ENCODE data around the gene TRAPPC8. TPM values are rescaled to one million over a fixed set of nuclear protein-coding genes. Genes with fewer than 3 reads are reported as not detected.
"Not testable (repeated sequence)": the region's sequence is repeated elsewhere in the genome, so short reads cannot be mapped to it uniquely, and the experiment has no call there.

TRAPPC8 gene
- total RNA-seq, 1 donor from 2014 or later, result 31.5 TPM

DNA sequence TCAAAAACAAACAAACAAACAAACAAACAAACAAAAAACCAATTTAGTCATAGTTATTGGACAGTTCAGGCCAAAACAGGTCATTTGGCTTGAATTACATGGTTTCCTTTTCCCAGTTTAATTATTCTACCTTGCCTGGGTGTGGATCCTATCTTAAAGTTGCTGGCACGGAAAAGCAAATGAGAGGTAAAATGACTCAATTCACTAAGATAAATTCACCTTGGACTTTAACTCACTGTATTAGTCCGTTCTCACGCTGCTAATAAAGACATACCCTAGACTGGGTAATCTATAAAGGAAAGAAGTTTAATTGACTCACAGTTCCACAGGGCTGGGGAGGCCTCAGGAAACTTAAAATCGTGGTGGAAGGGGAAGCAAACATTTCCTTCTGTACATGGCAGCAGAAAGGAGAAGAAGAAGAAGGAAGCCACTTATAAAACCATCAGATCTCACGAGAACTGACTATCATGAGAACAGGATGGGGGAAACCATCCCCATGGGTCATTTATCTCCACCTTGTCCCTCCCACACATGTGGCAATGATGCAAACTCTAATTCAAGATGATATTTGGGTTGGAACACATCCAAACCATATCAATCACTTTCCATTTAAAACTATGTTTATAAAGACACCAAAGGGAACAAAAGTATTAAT, 22.5 kb upstream of the TRAPPC8 start:
- Mint-ChIP-seq H3K27me3 (ENCODE audit: low read depth, unreplicated experiment) (peaks cover 2% of the 10 kb centered on the region), H3K4me1 (ENCODE audit: low read depth, unreplicated experiment) (no peaks in the 10 kb centered on the region), H3K4me3 (ENCODE audit: unreplicated experiment) (no peak overlapping the region), H3K27ac (ENCODE audit: unreplicated experiment) (no peak overlapping the region), H3K36me3 (ENCODE audit: low read depth, unreplicated experiment) (no peaks in the 10 kb centered on the region), H3K9me3 (ENCODE audit: unreplicated experiment) (peaks cover 12% of the 10 kb centered on the region)
- FAIRE-seq (no peak), DNase-seq (ENCODE audit: low read depth) (no peak)
- H3K79me2 ChIP-seq (ENCODE audit: insufficient read depth, low read length), result no peaks in the 10 kb centered on the region
- H4K20me1 ChIP-seq (ENCODE audit: insufficient read depth, low read length), result no peaks in the 10 kb centered on the region
- no peak overlapping the region for H3K9ac ChIP-seq (ENCODE audit: low read length)
- no peaks in the 10 kb centered on the region for H3K9me3 ChIP-seq (ENCODE audit: insufficient read depth, low read depth, low read length)
- H2AFZ ChIP-seq (ENCODE audit: low read depth, low read length), result no peak overlapping the region
- H3K4me3 ChIP-seq (ENCODE audit: insufficient read depth, low read depth, low read length), result no peak overlapping the region
- H3K4me2 ChIP-seq (ENCODE audit: low read length), result no peak overlapping the region
- H3K36me3 ChIP-seq (ENCODE audit: insufficient read depth, low read length), result no peaks in the 10 kb centered on the region
- H3K27me3 ChIP-seq (ENCODE audit: insufficient read depth, low read length), result no peaks in the 10 kb centered on the region
- TF ChIP-seq, protein P1, sequence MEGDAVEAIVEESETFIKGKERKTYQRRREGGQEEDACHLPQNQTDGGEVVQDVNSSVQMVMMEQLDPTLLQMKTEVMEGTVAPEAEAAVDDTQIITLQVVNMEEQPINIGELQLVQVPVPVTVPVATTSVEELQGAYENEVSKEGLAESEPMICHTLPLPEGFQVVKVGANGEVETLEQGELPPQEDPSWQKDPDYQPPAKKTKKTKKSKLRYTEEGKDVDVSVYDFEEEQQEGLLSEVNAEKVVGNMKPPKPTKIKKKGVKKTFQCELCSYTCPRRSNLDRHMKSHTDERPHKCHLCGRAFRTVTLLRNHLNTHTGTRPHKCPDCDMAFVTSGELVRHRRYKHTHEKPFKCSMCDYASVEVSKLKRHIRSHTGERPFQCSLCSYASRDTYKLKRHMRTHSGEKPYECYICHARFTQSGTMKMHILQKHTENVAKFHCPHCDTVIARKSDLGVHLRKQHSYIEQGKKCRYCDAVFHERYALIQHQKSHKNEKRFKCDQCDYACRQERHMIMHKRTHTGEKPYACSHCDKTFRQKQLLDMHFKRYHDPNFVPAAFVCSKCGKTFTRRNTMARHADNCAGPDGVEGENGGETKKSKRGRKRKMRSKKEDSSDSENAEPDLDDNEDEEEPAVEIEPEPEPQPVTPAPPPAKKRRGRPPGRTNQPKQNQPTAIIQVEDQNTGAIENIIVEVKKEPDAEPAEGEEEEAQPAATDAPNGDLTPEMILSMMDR (IDR thresholded peaks at IDR 0.05; ENCODE audit: insufficient read depth, low read depth, low read length), result no peak
- TF ChIP-seq EZH2 (IDR thresholded peaks at IDR 0.05; ENCODE audit: insufficient read depth, low read length), result no peak
- H3K27ac ChIP-seq (ENCODE audit: low read depth, low read length), result no peak overlapping the region
- no peaks in the 10 kb centered on the region for H3K4me1 ChIP-seq (ENCODE audit: insufficient read depth, low read length)

DNA sequence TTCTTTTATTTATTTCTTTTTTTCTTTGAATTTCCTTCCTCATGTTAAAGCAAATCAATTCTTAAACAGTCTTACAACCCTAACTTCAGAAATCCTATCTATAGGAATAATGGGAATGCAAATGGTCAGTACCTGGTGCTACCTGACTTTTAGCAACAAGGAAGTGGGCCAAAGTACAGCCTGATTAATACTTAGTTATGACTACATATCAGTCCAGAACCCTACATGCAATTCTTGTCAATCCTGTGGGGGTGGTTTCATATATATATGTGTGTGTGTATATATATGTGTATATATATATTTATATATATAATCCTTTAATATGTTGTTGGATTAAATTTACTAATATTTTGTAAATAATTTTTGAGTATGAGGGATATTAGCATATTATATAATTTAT, 14.8 kb upstream of the TRAPPC8 start:
- Histone ChIP-seq H3K9me3 (ENCODE audit: insufficient read depth, low read depth, low read length) (no peaks in the 10 kb centered on the region), H3K79me2 (ENCODE audit: insufficient read depth, low read length) (no peaks in the 10 kb centered on the region), H3K36me3 (ENCODE audit: insufficient read depth, low read length) (no peaks in the 10 kb centered on the region), H3K4me1 (ENCODE audit: insufficient read depth, low read length) (no peaks in the 10 kb centered on the region), H3K27ac (ENCODE audit: low read depth, low read length) (no peak overlapping the region), H3K4me3 (ENCODE audit: insufficient read depth, low read depth, low read length) (no peak overlapping the region), H2AFZ (ENCODE audit: low read depth, low read length) (no peak overlapping the region), H4K20me1 (ENCODE audit: insufficient read depth, low read length) (no peaks in the 10 kb centered on the region), H3K4me2 (ENCODE audit: low read length) (no peak overlapping the region), H3K9ac (ENCODE audit: low read length) (no peak overlapping the region), H3K27me3 (ENCODE audit: insufficient read depth, low read length) (no peaks in the 10 kb centered on the region)
- Mint-ChIP-seq H3K27me3 (ENCODE audit: low read depth, unreplicated experiment) (no peaks in the 10 kb centered on the region), H3K4me3 (ENCODE audit: unreplicated experiment) (no peak overlapping the region), H3K9me3 (ENCODE audit: unreplicated experiment) (peaks cover 12% of the 10 kb centered on the region), H3K4me1 (ENCODE audit: low read depth, unreplicated experiment) (peaks cover 1% of the 10 kb centered on the region), H3K36me3 (ENCODE audit: low read depth, unreplicated experiment) (peaks cover 3% of the 10 kb centered on the region), H3K27ac (ENCODE audit: unreplicated experiment) (no peak overlapping the region)
- TF ChIP-seq, protein P1 (IDR thresholded peaks at IDR 0.05; ENCODE audit: insufficient read depth, low read depth, low read length), result no peak
- FAIRE-seq (no peak), DNase-seq (ENCODE audit: low read depth) (no peak)

DNA sequence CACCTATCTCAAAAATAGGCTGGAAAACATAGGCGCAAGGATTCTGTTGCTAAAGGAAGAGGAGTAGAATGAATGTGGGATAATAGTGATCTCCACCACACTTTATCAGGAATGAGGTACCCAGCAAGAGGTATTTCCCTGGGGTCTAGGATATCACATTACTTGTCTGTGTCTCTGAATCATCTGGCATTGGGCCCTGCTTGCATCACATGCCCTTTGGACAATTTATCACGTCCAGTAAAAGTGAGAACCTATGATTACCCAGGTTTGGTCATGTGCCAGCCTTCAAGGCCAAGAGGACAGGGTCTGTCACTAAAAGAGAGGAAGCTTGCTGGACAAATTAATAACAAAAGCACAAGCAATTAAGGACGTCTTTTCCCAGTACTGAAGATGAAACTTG, 11.4 kb upstream of the TRAPPC8 start:
- Mint-ChIP-seq H3K36me3 (ENCODE audit: low read depth, unreplicated experiment) (peaks cover 4% of the 10 kb centered on the region), H3K27ac (ENCODE audit: unreplicated experiment) (no peak overlapping the region), H3K27me3 (ENCODE audit: low read depth, unreplicated experiment) (no peaks in the 10 kb centered on the region), H3K4me3 (ENCODE audit: unreplicated experiment) (no peak overlapping the region), H3K9me3 (ENCODE audit: unreplicated experiment) (peaks cover 2% of the 10 kb centered on the region), H3K4me1 (ENCODE audit: low read depth, unreplicated experiment) (peaks cover 1% of the 10 kb centered on the region)
- Histone ChIP-seq H3K27ac (ENCODE audit: low read depth, low read length) (no peak overlapping the region), H3K4me2 (ENCODE audit: low read length) (no peak overlapping the region), H3K4me1 (ENCODE audit: insufficient read depth, low read length) (no peaks in the 10 kb centered on the region), H3K36me3 (ENCODE audit: insufficient read depth, low read length) (no peaks in the 10 kb centered on the region), H2AFZ (ENCODE audit: low read depth, low read length) (no peak overlapping the region), H3K27me3 (ENCODE audit: insufficient read depth, low read length) (no peaks in the 10 kb centered on the region), H3K9me3 (ENCODE audit: insufficient read depth, low read depth, low read length) (no peaks in the 10 kb centered on the region), H3K9ac (ENCODE audit: low read length) (no peak overlapping the region), H3K79me2 (ENCODE audit: insufficient read depth, low read length) (no peaks in the 10 kb centered on the region), H4K20me1 (ENCODE audit: insufficient read depth, low read length) (no peaks in the 10 kb centered on the region), H3K4me3 (ENCODE audit: insufficient read depth, low read depth, low read length) (no peak overlapping the region)
- no peak for FAIRE-seq
- peak; percentile 40 for DNase-seq (ENCODE audit: low read depth)
- TF ChIP-seq, protein P1 (IDR thresholded peaks at IDR 0.05; ENCODE audit: insufficient read depth, low read depth, low read length), result no peak
- TF ChIP-seq EZH2 (IDR thresholded peaks at IDR 0.05; ENCODE audit: insufficient read depth, low read length), result no peak

DNA sequence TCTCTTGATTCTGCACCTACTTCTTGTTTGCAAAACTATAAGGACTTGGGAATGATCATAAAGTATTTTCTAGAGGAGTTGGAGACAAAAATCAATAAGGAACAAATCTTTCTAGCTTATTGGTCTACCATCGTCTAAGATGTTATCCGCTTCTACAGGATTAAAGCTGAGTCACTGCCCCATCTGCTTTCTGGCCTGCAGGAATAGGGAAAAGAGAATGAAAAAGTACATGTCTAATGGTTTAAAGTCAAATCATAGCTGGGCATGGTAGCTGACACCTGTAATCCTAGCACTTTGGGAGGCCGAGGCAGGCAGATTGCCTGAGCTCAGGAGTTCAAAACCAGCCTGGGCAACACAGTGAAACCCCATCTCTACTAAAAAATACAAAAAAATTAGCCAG, 10.8 kb upstream of the TRAPPC8 start:
- not testable (repeated sequence) for H3K4me3 ChIP-seq (ENCODE audit: insufficient read depth, low read depth, low read length); FAIRE-seq; H3K36me3 ChIP-seq (ENCODE audit: insufficient read depth, low read length); H4K20me1 ChIP-seq (ENCODE audit: insufficient read depth, low read length); H3K4me2 ChIP-seq (ENCODE audit: low read length); H3K9ac ChIP-seq (ENCODE audit: low read length); H3K9me3 Mint-ChIP-seq (ENCODE audit: unreplicated experiment); H3K9me3 ChIP-seq (ENCODE audit: insufficient read depth, low read depth, low read length); H3K79me2 ChIP-seq (ENCODE audit: insufficient read depth, low read length); H3K27me3 Mint-ChIP-seq (ENCODE audit: low read depth, unreplicated experiment); H3K27ac Mint-ChIP-seq (ENCODE audit: unreplicated experiment); H3K4me3 Mint-ChIP-seq (ENCODE audit: unreplicated experiment); H3K27me3 ChIP-seq (ENCODE audit: insufficient read depth, low read length); H3K4me1 Mint-ChIP-seq (ENCODE audit: low read depth, unreplicated experiment); H3K4me1 ChIP-seq (ENCODE audit: insufficient read depth, low read length); H2AFZ ChIP-seq (ENCODE audit: low read depth, low read length); H3K36me3 Mint-ChIP-seq (ENCODE audit: low read depth, unreplicated experiment); DNase-seq (ENCODE audit: low read depth); H3K27ac ChIP-seq (ENCODE audit: low read depth, low read length)
